Upper lobe of left lung (tissue), 4 donors: Measurements from ENCODE around the gene RFTN1.

Experiments used
- CTCF ChIP-seq, 6 experiments: fragments of 450-650 bp in 4 of 6; fragments of 200-600 bp in 2 of 6; sonication (generic) in 2 of 6; IDR thresholded peaks; one replicate each; pipeline ENCODE4 v1.5.1; 2016 to 2019; ENCODE audit warnings: antibody characterized with exemption in 6 of 6
- EP300 ChIP-seq, 4 donors: sonication (generic); formaldehyde crosslinking; IDR thresholded peaks; one replicate each; pipeline ENCODE4 v1.5.1; 2017; ENCODE audit warnings: antibody characterized with exemption in 4 of 4, control low read depth in 2 of 4
- POLR2A ChIP-seq, 4 donors: fragments of 450-650 bp; IDR thresholded peaks; one replicate each; pipeline ENCODE4 v1.5.1; 2016 to 2017; ENCODE audit warnings: antibody characterized with exemption in 4 of 4, mild to moderate bottlenecking in 2 of 4
- POLR2AphosphoS5 ChIP-seq, 2 donors: sonication (generic); formaldehyde crosslinking; IDR thresholded peaks; one replicate each; pipeline ENCODE4 v1.5.1; 2017; ENCODE audit warnings: antibody characterized with exemption in 2 of 2

- TF ChIP-seq CTCF (IDR thresholded peaks at IDR 0.05) = no peak
- TF ChIP-seq POLR2A (IDR thresholded peaks at IDR 0.05) = no peak
- TF ChIP-seq POLR2AphosphoS5 (IDR thresholded peaks at IDR 0.05) = no peak
- TF ChIP-seq EP300 (IDR thresholded peaks at IDR 0.05) = no peak
These were observed 13.4 kb downstream of the RFTN1 start for GRCh38 chr3:16500093-16500492.
